ENCODE measurements around the gene MT1M.

The MT1M gene

GRCh38 chr16:56679818-56680217 lies 47.4 kb downstream of the MT1M start:
- no peak for DNase-seq

- peak; percentile 27 for DNase-seq
Observed at GRCh38 chr16:56681939-56682702, 49.7 kb downstream of the MT1M start, which contains the start of gene MT1X. TSS of gene MT1X (plus strand) at chr16:56682470. CDS start at chr16:56682541, 71 bp downstream.

DNA sequence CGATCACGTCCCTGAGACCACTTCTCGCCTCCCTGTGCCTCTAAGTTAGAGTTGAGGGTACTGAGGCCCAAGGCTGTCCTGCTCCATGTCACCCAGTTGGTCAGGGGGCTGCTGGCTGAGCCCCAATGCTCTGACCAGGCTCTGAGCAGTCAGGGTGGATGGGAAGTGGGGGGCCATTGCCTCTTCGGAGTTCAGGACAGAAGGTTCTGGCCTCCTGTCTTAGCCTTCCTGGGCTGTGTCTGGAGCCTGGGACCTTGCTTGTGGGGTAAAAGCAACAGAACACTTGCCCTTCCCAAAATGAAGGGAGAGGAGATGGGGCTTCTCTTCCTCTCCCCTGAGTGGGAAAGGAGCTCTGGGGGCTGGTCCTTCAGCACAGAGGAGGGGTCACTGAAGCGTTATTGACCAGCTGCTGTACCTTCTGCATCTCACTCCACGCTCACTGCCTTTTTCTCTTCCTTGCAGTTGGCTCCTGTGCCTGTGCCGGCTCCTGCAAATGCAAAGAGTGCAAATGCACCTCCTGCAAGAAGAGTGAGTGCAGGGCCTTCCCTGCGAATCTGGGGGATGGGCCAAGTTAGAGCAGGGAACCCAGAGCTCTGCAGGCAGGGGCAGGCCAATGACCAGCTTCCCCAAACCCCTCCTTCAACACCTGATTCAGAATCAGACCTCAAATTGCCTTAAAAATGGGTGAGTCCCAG lies 50.4 kb downstream of the MT1M start:
- DNase-seq = no peak

Measured in GDM1 (cell line).